H9 (cell line): ENCODE measurements around the gene NT5DC4. TPM values are rescaled to one million over a fixed set of nuclear protein-coding genes. Genes with fewer than 3 reads are reported as not detected.

Experiments used
- DNase-seq: peaks from one replicate; pipeline ENCODE4 v3.0.0-alpha.2; 2017
- H2AFZ ChIP-seq: one replicate; pipeline ENCODE4 v1.6.1; 2013; ENCODE audit warnings: mild to moderate bottlenecking, low read length, control low read depth, moderate library complexity
- H2AK5ac ChIP-seq: 2 replicates; pipeline ENCODE4 v1.6.1; 2013; ENCODE audit warnings: low read length, control low read depth, mixed read lengths; ENCODE audit not compliant: insufficient read length
- H2BK120ac ChIP-seq: one replicate; pipeline ENCODE4 v1.6.1; 2013; ENCODE audit warnings: low read depth, mild to moderate bottlenecking, low read length, control low read depth, inconsistent platforms; ENCODE audit not compliant: poor library complexity, severe bottlenecking
- H2BK12ac ChIP-seq: 2 replicates; pipeline ENCODE4 v1.6.1; 2013; ENCODE audit warnings: low read length, control low read depth, mixed read lengths, low read depth; ENCODE audit not compliant: insufficient read length
- H2BK15ac ChIP-seq: 2 replicates; pipeline ENCODE4 v1.6.1; 2013; ENCODE audit warnings: low read depth, low read length, control low read depth
- H2BK20ac ChIP-seq: one replicate; pipeline ENCODE4 v1.6.1; 2013; ENCODE audit warnings: low read depth, mild to moderate bottlenecking, low read length, control low read depth, inconsistent platforms; ENCODE audit not compliant: poor library complexity, severe bottlenecking
- H2BK5ac ChIP-seq: 2 replicates; pipeline ENCODE4 v1.6.1; 2013; ENCODE audit warnings: low read length, control low read depth, mixed read lengths; ENCODE audit not compliant: insufficient read length
- H3K14ac ChIP-seq: 2 replicates; pipeline ENCODE4 v1.6.1; 2013; ENCODE audit warnings: low read length, control low read depth; ENCODE audit not compliant: insufficient read depth
- H3K18ac ChIP-seq: 2 replicates; pipeline ENCODE4 v1.6.1; 2013; ENCODE audit warnings: low read depth, mild to moderate bottlenecking, mixed read lengths, low read length, control low read depth; ENCODE audit not compliant: insufficient read length
- H3K23ac ChIP-seq: 2 replicates; pipeline ENCODE4 v1.6.1; 2013; ENCODE audit warnings: low read length, control low read depth, mixed read lengths, low read depth; ENCODE audit not compliant: insufficient read length
- H3K23me2 ChIP-seq: 2 replicates; pipeline ENCODE4 v1.6.1; 2013; ENCODE audit warnings: low read depth, mild to moderate bottlenecking, mixed read lengths, low read length, control low read depth; ENCODE audit not compliant: insufficient read length, poor library complexity, severe bottlenecking
- H3K27ac ChIP-seq: 2 replicates; pipeline ENCODE4 v1.5.1; 2013; ENCODE audit warnings: low read length, control low read depth, mixed read lengths, low read depth; ENCODE audit not compliant: insufficient read length
- H3K27me3 ChIP-seq: 2 replicates; pipeline ENCODE4 v1.6.1; 2013; ENCODE audit warnings: low read length, control low read depth, inconsistent platforms; ENCODE audit not compliant: insufficient read depth
- H3K4ac ChIP-seq: 2 replicates; pipeline ENCODE4 v1.6.1; 2013; ENCODE audit warnings: low read depth, mild to moderate bottlenecking, control low read depth, inconsistent platforms, low read length, moderate library complexity
- H3K4me1 ChIP-seq: 2 replicates; pipeline ENCODE4 v1.6.1; 2013; ENCODE audit warnings: low read length, control low read depth, inconsistent platforms; ENCODE audit not compliant: insufficient read depth
- H3K4me2 ChIP-seq: 2 replicates; pipeline ENCODE4 v1.6.1; 2013; ENCODE audit warnings: low read length, control low read depth, mixed read lengths; ENCODE audit not compliant: insufficient read length, insufficient read depth
- H3K56ac ChIP-seq: 2 replicates; pipeline ENCODE4 v1.6.1; 2013; ENCODE audit warnings: low read depth, mild to moderate bottlenecking, mixed read lengths, low read length, control low read depth; ENCODE audit not compliant: insufficient read length
- H3K79me1 ChIP-seq: 2 replicates; pipeline ENCODE4 v1.6.1; 2013; ENCODE audit warnings: low read depth, mild to moderate bottlenecking, moderate library complexity, low read length, control low read depth, inconsistent platforms; ENCODE audit not compliant: insufficient read depth, poor library complexity, severe bottlenecking
- H3K79me2 ChIP-seq: 2 replicates; pipeline ENCODE4 v1.6.1; 2013; ENCODE audit warnings: low read length, control low read depth, inconsistent platforms; ENCODE audit not compliant: insufficient read depth
- H3K9ac ChIP-seq: 2 replicates; pipeline ENCODE4 v1.6.1; 2013; ENCODE audit warnings: low read length, control low read depth, mixed read lengths; ENCODE audit not compliant: insufficient read length; ENCODE audit errors: extremely low read depth
- H3K9me3 ChIP-seq: one replicate; pipeline ENCODE4 v1.6.1; 2013; ENCODE audit warnings: low read depth, low read length, inconsistent platforms; ENCODE audit not compliant: control insufficient read depth
- H3T11ph ChIP-seq: one replicate; pipeline ENCODE4 v1.6.1; 2013; ENCODE audit warnings: mild to moderate bottlenecking, low read length, control low read depth, inconsistent platforms
- H4K20me1 ChIP-seq: one replicate; pipeline ENCODE4 v1.6.1; 2013; ENCODE audit not compliant: control insufficient read depth, insufficient read length, insufficient read depth
- H4K5ac ChIP-seq: 2 replicates; pipeline ENCODE4 v1.6.1; 2013; ENCODE audit warnings: low read depth, mild to moderate bottlenecking, mixed read lengths, low read length, control low read depth; ENCODE audit not compliant: insufficient read length
- H4K8ac ChIP-seq: replicated peaks from 2 replicates; pipeline ENCODE4 v1.6.1; 2013; ENCODE audit warnings: low read length, control low read depth, mixed read lengths, low read depth; ENCODE audit not compliant: insufficient read length
- H4K91ac ChIP-seq: 2 replicates; pipeline ENCODE4 v1.6.1; 2013; ENCODE audit warnings: low read depth, mild to moderate bottlenecking, moderate library complexity, mixed read lengths, low read length, control low read depth; ENCODE audit not compliant: insufficient read length
- H3K27ac Mint-ChIP-seq, 3 experiments: 2 replicates in 2 of 3; 3 replicates in 1 of 3; pipeline ENCODE4 v1.8.0; 2020 to 2021; ENCODE audit warnings: mixed read lengths in 3 of 3, mild to moderate bottlenecking in 1 of 3, moderate library complexity in 1 of 3
- H3K27me3 Mint-ChIP-seq: 2 replicates; pipeline ENCODE4 v1.8.0; 2021; ENCODE audit warnings: low read depth, mild to moderate bottlenecking, moderate library complexity, mixed read lengths
- H3K36me3 Mint-ChIP-seq, 3 experiments: 2 replicates in 2 of 3; 3 replicates in 1 of 3; pipeline ENCODE4 v1.8.0; 2020 to 2021; ENCODE audit warnings: low read depth in 3 of 3, mixed read lengths in 3 of 3; ENCODE audit not compliant: insufficient read depth in 1 of 3
- H3K4me1 Mint-ChIP-seq, 2 experiments: 2 replicates each; pipeline ENCODE4 v1.8.0; 2020; ENCODE audit warnings: mixed read lengths in 2 of 2
- H3K4me3 Mint-ChIP-seq, 2 experiments: 2 replicates in 1 of 2; 3 replicates in 1 of 2; pipeline ENCODE4 v1.8.0; 2020 to 2021; ENCODE audit warnings: mild to moderate bottlenecking in 2 of 2, mixed read lengths in 2 of 2, moderate library complexity in 1 of 2
- H3K9me3 Mint-ChIP-seq, 2 experiments: 2 replicates in 1 of 2; 3 replicates in 1 of 2; pipeline ENCODE4 v1.8.0; 2020; ENCODE audit warnings: mild to moderate bottlenecking in 2 of 2, mixed read lengths in 2 of 2, moderate library complexity in 1 of 2
- WGBS: extraction: QIAGEN DNeasy Blood & Tissue Kit; methylation state at CpG from one replicate; pipeline ENCODE4 v1.1.7; 2013; ENCODE audit warnings: missing lambda C conversion rate, low lambda C conversion rate, mixed read lengths; ENCODE audit not compliant: insufficient read length; ENCODE audit errors: extremely low coverage; 5-methylcytosine and 5-hydroxymethylcytosine counted together
- total RNA-seq: library from RNA; stranded (reverse); gene quantifications from 2 replicates; pipeline ENCODE4 v1.2.1, GENCODE V29; 2021
- TF ChIP-seq, protein P1 (sequence below): fragments of 200-600 bp; sonication (generic); conservative IDR thresholded peaks from 3 replicates; pipeline ENCODE4 v1.8.0; 2021; ENCODE audit warnings: antibody characterized with exemption, mild to moderate bottlenecking

NT5DC4 gene
- total RNA-seq, 1 experiment from 2014 or later = not detected

DNA sequence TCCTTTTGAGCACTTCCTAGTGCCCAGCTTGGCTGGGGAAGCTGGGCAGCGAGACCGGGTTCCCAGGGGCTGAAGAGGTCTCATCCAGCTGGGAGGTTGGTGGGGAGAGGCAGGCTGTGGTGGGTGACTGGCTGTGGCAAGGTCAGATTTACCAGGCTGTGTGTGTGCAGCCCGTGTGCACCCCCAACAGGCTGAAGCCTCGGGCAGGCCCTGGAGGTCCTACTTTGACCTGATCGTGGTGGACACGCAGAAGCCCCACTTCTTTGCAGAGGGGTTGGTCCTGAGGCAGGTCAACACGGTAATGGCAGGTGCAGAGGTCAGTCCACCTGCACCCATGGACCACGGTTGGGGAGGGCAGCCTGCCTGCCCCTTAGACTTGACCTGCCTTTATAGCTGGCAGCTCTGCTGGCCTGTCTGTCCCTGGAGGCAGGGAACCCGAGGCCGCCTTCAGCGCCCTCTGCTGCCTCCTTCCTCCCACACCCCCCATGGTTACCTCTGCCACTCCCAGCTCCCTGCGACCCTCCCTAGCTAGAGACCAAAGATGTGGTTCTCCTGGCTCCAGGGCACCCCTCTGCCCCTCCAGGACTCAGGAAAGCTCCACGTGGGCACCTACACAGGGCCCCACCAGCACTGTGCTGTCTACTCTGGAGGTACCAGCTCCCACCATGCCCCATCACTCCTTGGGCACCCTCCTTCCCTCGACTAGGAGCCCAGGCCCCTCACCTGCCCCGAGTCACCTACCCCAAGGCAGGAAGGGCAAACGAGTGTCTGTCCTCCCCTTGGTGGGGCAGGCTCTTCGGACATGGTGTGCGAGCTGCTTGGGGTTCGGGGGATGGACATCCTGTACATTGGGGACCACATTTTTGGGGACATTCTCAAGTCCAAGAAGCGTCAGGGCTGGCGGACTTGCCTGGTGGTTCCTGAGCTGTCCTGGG is 4.0 kb downstream of the NT5DC4 start:
- WGBS = no CpG with 5 or more reads among the region's 21 CpGs

More for the DNA sequence above, 4.0 kb downstream of the NT5DC4 start:
- Histone ChIP-seq H3K14ac (no peak overlapping the region), H2AFZ (no peak overlapping the region), H4K8ac (no peak overlapping the region), H4K5ac (no peak overlapping the region), H3K4me1 (no peaks in the 10 kb centered on the region), H2BK120ac (no peak overlapping the region), H2BK20ac (no peak overlapping the region), H2BK15ac (no peak overlapping the region), H4K91ac (no peak overlapping the region), H3K27ac (no peak overlapping the region), H3K27me3 (no peaks in the 10 kb centered on the region), H3K9me3 (no peaks in the 10 kb centered on the region), H3K9ac (no peak overlapping the region), H2BK5ac (no peak overlapping the region), H3K18ac (no peak overlapping the region), H3K79me1 (no peaks in the 10 kb centered on the region), H2AK5ac (no peak overlapping the region), H3T11ph (no peak overlapping the region), H2BK12ac (no peak overlapping the region), H4K20me1 (no peaks in the 10 kb centered on the region), H3K4me2 (no peak overlapping the region), H3K23ac (no peak overlapping the region), H3K79me2 (no peaks in the 10 kb centered on the region), H3K23me2 (no peaks in the 10 kb centered on the region), H3K56ac (no peak overlapping the region), H3K4ac (no peak overlapping the region)
- H3K4me3 Mint-ChIP-seq = no peak overlapping the region
- peak; percentile 65 for DNase-seq
- peaks cover 6 to 10% of the 10 kb centered on the region in 2 experiments; a peak in 2 of 4 replicates for H3K4me1 Mint-ChIP-seq
- H3K27ac Mint-ChIP-seq = no peak overlapping the region
- no peaks in the 10 kb centered on the region; a peak in 1 of 7 replicates for H3K36me3 Mint-ChIP-seq
- TF ChIP-seq, protein P1, sequence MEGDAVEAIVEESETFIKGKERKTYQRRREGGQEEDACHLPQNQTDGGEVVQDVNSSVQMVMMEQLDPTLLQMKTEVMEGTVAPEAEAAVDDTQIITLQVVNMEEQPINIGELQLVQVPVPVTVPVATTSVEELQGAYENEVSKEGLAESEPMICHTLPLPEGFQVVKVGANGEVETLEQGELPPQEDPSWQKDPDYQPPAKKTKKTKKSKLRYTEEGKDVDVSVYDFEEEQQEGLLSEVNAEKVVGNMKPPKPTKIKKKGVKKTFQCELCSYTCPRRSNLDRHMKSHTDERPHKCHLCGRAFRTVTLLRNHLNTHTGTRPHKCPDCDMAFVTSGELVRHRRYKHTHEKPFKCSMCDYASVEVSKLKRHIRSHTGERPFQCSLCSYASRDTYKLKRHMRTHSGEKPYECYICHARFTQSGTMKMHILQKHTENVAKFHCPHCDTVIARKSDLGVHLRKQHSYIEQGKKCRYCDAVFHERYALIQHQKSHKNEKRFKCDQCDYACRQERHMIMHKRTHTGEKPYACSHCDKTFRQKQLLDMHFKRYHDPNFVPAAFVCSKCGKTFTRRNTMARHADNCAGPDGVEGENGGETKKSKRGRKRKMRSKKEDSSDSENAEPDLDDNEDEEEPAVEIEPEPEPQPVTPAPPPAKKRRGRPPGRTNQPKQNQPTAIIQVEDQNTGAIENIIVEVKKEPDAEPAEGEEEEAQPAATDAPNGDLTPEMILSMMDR = peak; percentile 54
- H3K9me3 Mint-ChIP-seq = no peaks in the 10 kb centered on the region
- H3K27me3 Mint-ChIP-seq = no peaks in the 10 kb centered on the region
